Adipose tissue (tissue), 3 donors: ENCODE results near the gene TCF23. TPM values are rescaled to one million over a fixed set of nuclear protein-coding genes. Genes with fewer than 3 reads are reported as not detected.
"Not testable (repeated sequence)": the region's sequence is repeated elsewhere in the genome, so short reads cannot be mapped to it uniquely, and the experiment has no call there.

ENCODE experiments used
- H3K27ac ChIP-seq: one replicate; pipeline ENCODE4 v1.5.1; 2013; ENCODE audit warnings: low read depth, low read length
- whole genome bisulfite sequencing, 3 donors: extraction: QIAGEN DNeasy Blood & Tissue Kit; methylation state at CpG; one replicate each; pipeline ENCODE4 v1.1.7; 2013; 5-methylcytosine and 5-hydroxymethylcytosine counted together
- polyA plus RNA-seq, 3 donors: library from polyadenylated mRNA; stranded (reverse); fragments of 200-250 nt; gene quantifications; one replicate each; pipeline ENCODE4 v1.2.3, GENCODE V29; 2013
- donor health status: healthy with polysubstance abuse.
- donor health status: Bipolar disorder and iron deficiency.
- donor health status: healthy.

TCF23 gene
- polyA plus RNA-seq, 3 donors = 0.01 to 0.22 (median 0.18) TPM

- no peak overlapping the region for H3K27ac ChIP-seq
- 84 to 89% (median 89%) methylated on average over 29 of the region's 29 CpGs for WGBS, 3 donors
These were observed 984 bp downstream of the TCF23 start for GRCh38 chr2:27149570-27150405.

- no peak overlapping the region for H3K27ac ChIP-seq
- 73 to 85% (median 77%) methylated on average over 8 of the region's 8 CpGs for WGBS, 3 donors
These were observed 1.9 kb downstream of the TCF23 start for GRCh38 chr2:27150639-27151230.

- no peak overlapping the region for H3K27ac ChIP-seq
- 86 to 89% (median 89%) methylated on average over 8 of the region's 8 CpGs for WGBS, 3 donors
These were observed 3.4 kb downstream of the TCF23 start for GRCh38 chr2:27152102-27152795.

GRCh38 chr2:27152796-27153464, 4.1 kb downstream of the TCF23 start:
- H3K27ac ChIP-seq = no peak overlapping the region
- WGBS, 3 donors = 72 to 84% (median 76%) methylated on average over 2 of the region's 2 CpGs

GRCh38 chr2:27154488-27154887, 5.7 kb downstream of the TCF23 start:
- no peak overlapping the region for H3K27ac ChIP-seq
- 59 to 81% (median 61%) methylated on average over 6 of the region's 6 CpGs for WGBS, 3 donors

GRCh38 chr2:27155069-27155520, 6.3 kb downstream of the TCF23 start:
- WGBS, 3 donors = 67 to 80% (median 76%) methylated on average over 9 of the region's 9 CpGs
- no peak overlapping the region for H3K27ac ChIP-seq

GRCh38 chr2:27158468-27158867, 9.7 kb downstream of the TCF23 start:
- 55 to 78% (median 75%) methylated on average over 6 of the region's 6 CpGs for WGBS, 3 donors

GRCh38 chr2:27159271-27159670, 10.5 kb downstream of the TCF23 start:
- H3K27ac ChIP-seq = no peak overlapping the region
- whole genome bisulfite sequencing, 3 donors = 84 to 88% (median 86%) methylated on average over 6 of the region's 6 CpGs

More at GRCh38 chr2:27158468-27158867, 9.7 kb downstream of the TCF23 start:
- no peak overlapping the region for H3K27ac ChIP-seq

GRCh38 chr2:27160191-27160590, 11.4 kb downstream of the TCF23 start:
- 76 to 88% (median 86%) methylated on average over 9 of the region's 9 CpGs for WGBS, 3 donors

GRCh38 chr2:27162151-27163121, 13.6 kb downstream of the TCF23 start:
- 80 to 82% (median 81%) methylated on average over 15 of the region's 15 CpGs for WGBS, 3 donors
- H3K27ac ChIP-seq = no peak overlapping the region

More at GRCh38 chr2:27160191-27160590, 11.4 kb downstream of the TCF23 start:
- no peak overlapping the region for H3K27ac ChIP-seq

GRCh38 chr2:27164960-27165763, 16.4 kb downstream of the TCF23 start:
- H3K27ac ChIP-seq = no peak overlapping the region
- WGBS, 3 donors = 83 to 86% (median 84%) methylated on average over 8 of the region's 8 CpGs

- H3K27ac ChIP-seq = no peak overlapping the region
- 64 to 76% (median 73%) methylated on average over 6 of the region's 6 CpGs for WGBS, 3 donors
These were observed 22.0 kb downstream of the TCF23 start for GRCh38 chr2:27170581-27171337.

GRCh38 chr2:27171351-27171848, 22.6 kb downstream of the TCF23 start:
- H3K27ac ChIP-seq = no peak overlapping the region
- 54 to 75% (median 70%) methylated on average over 8 of the region's 8 CpGs for WGBS, 3 donors

- WGBS, 3 donors = 63 to 79% (median 78%) methylated on average over 6 of the region's 6 CpGs
- no peak overlapping the region for H3K27ac ChIP-seq
These were observed 25.8 kb downstream of the TCF23 start for GRCh38 chr2:27174638-27175037.

- 55 to 69% (median 67%) methylated on average over 8 of the region's 8 CpGs for WGBS, 3 donors
- no peak overlapping the region for H3K27ac ChIP-seq
These were observed 26.5 kb downstream of the TCF23 start for GRCh38 chr2:27175330-27175729.

GRCh38 chr2:27175781-27176180, 27.0 kb downstream of the TCF23 start:
- not testable (repeated sequence) for H3K27ac ChIP-seq

More at GRCh38 chr2:27175781-27176180, 27.0 kb downstream of the TCF23 start:
- WGBS, 3 donors = 85 to 92% (median 89%) methylated on average over 4 of the region's 4 CpGs
